Keratinocyte (primary cell): ENCODE measurements around the gene ERBB4. TPM values are rescaled to one million over a fixed set of nuclear protein-coding genes. Genes with fewer than 3 reads are reported as not detected.

Source experiments
- DNase-seq: peaks from one replicate; pipeline ENCODE4 v3.0.0-alpha.2; 2011; ENCODE audit warnings: low read depth, missing footprints, low spot score
- FAIRE-seq: peaks from 2 replicates; lab custom pipeline; 2011; peaks lifted over from hg19 to GRCh38; lab: Jason Lieb, UNC
- H2AFZ ChIP-seq: 2 replicates; pipeline ENCODE4 v1.6.0; 2012; ENCODE audit warnings: low read length, control low read depth, inconsistent platforms; ENCODE audit not compliant: control insufficient read depth
- H3K27ac ChIP-seq: 2 replicates; pipeline ENCODE4 v1.5.1; 2011; ENCODE audit warnings: low read length; ENCODE audit not compliant: control insufficient read depth, insufficient read depth
- H3K27me3 ChIP-seq: 3 replicates; pipeline ENCODE4 v1.6.0; 2011; ENCODE audit warnings: low read length; ENCODE audit not compliant: control insufficient read depth, insufficient read depth; ENCODE audit errors: extremely low read depth
- H3K36me3 ChIP-seq, 2 experiments: 2 replicates in 1 of 2; 3 replicates in 1 of 2; pipeline ENCODE4 v1.5.1; 2011; ENCODE audit warnings: low read length in 2 of 2, mild to moderate bottlenecking in 1 of 2; ENCODE audit not compliant: control insufficient read depth in 2 of 2, insufficient read depth in 2 of 2; ENCODE audit errors: extremely low read depth in 1 of 2
- H3K4me1 ChIP-seq: 3 replicates; pipeline ENCODE4 v1.5.1; 2011; ENCODE audit warnings: low read length; ENCODE audit not compliant: control insufficient read depth, insufficient read depth; ENCODE audit errors: extremely low read depth
- H3K4me2 ChIP-seq: 3 replicates; pipeline ENCODE4 v1.6.0; 2011; ENCODE audit warnings: low read depth, low read length; ENCODE audit not compliant: control insufficient read depth, insufficient read depth; ENCODE audit errors: extremely low read depth
- H3K4me3 ChIP-seq, 3 experiments: fragments of 200-600 bp in 1 of 3; sonication (generic) in 1 of 3; 2 replicates in 2 of 3; 3 replicates in 1 of 3; pipeline ENCODE4 v1.5.1; 2011 to 2016; ENCODE audit warnings: low read length in 3 of 3, mild to moderate bottlenecking in 3 of 3, control low read depth in 2 of 3, inconsistent platforms in 1 of 3, low read depth in 1 of 3, mixed read lengths in 1 of 3, mixed run types in 1 of 3, moderate library complexity in 1 of 3; ENCODE audit not compliant: control insufficient read depth in 2 of 3, insufficient read depth in 2 of 3; ENCODE audit errors: extremely low read depth in 1 of 3
- H3K79me2 ChIP-seq: 2 replicates; pipeline ENCODE4 v1.6.0; 2012; ENCODE audit warnings: low read length; ENCODE audit not compliant: control insufficient read depth, insufficient read depth
- H3K9ac ChIP-seq: 3 replicates; pipeline ENCODE4 v1.6.0; 2011; ENCODE audit warnings: low read length; ENCODE audit not compliant: control insufficient read depth, insufficient read depth; ENCODE audit errors: extremely low read depth
- H3K9me1 ChIP-seq: 3 replicates; pipeline ENCODE4 v1.6.0; 2011; ENCODE audit warnings: low read length; ENCODE audit not compliant: control insufficient read depth, insufficient read depth; ENCODE audit errors: extremely low read depth
- H3K9me3 ChIP-seq: 2 replicates; pipeline ENCODE4 v1.5.1; 2012; ENCODE audit warnings: low read depth, low read length; ENCODE audit not compliant: control insufficient read depth
- H4K20me1 ChIP-seq: 3 replicates; pipeline ENCODE4 v1.6.0; 2011; ENCODE audit warnings: low read length; ENCODE audit not compliant: control insufficient read depth, insufficient read depth; ENCODE audit errors: extremely low read depth
- EZH2 ChIP-seq: IDR thresholded peaks from one replicate; pipeline ENCODE4 v1.6.1; 2012; ENCODE audit warnings: inconsistent platforms, mild to moderate bottlenecking, low read length, moderate library complexity
- dilution Hi-C: fragments of 300-500 bp; cut with MboI; formaldehyde crosslinking; loops from one replicate; pipeline ENCODE4 v1.7.0; 2020; ENCODE audit warnings: low sequenced_read_pairs; ENCODE audit not compliant: extremely low pct_ligation_motif_present
- polyA plus RNA-seq, 5 experiments: library from polyadenylated mRNA; depleted of rRNA in 3 of 5; stranded (reverse) in 3 of 5; stranded (forward) in 1 of 5; unstranded in 1 of 5; fragments of >200 nt; gene quantifications; 1 replicate in 1 of 5; 2 replicates in 3 of 5; 3 replicates in 1 of 5; pipeline versions ENCODE4 v1.2.1 to v1.2.3, GENCODE V29; 2011 to 2012; ENCODE audit warnings: missing spikeins in 2 of 5, low read depth in 1 of 5, low replicate concordance in 1 of 5
- small RNA-seq, 3 experiments: library from RNA; depleted of rRNA; stranded (forward); fragments of <200 nt; gene quantifications; one replicate each; pipeline ENCODE3, GENCODE V24; 2012; ENCODE audit warnings: low read depth in 3 of 3, low replicate concordance in 1 of 3; ENCODE audit not compliant: insufficient read length in 3 of 3
- TF ChIP-seq, protein P1 (sequence below), 3 experiments: IDR thresholded peaks in 1 of 3; conservative IDR thresholded peaks in 1 of 3; optimal IDR thresholded peaks in 1 of 3; 2 replicates in 2 of 3; 3 replicates in 1 of 3; pipeline versions ENCODE3 to v1.5.1; 2011; ENCODE audit warnings: low read length in 3 of 3, mild to moderate bottlenecking in 3 of 3, moderate library complexity in 2 of 3, control low read depth in 1 of 3, inconsistent platforms in 1 of 3; ENCODE audit not compliant: insufficient read depth in 2 of 3; ENCODE audit errors: extremely low read depth in 1 of 3

The ERBB4 gene
- polyA plus RNA-seq, 1 donor (not counting 4 experiments of a cell fraction or from before 2014, with no cell fraction given), result 0.01 TPM

- TF ChIP-seq, protein P1, sequence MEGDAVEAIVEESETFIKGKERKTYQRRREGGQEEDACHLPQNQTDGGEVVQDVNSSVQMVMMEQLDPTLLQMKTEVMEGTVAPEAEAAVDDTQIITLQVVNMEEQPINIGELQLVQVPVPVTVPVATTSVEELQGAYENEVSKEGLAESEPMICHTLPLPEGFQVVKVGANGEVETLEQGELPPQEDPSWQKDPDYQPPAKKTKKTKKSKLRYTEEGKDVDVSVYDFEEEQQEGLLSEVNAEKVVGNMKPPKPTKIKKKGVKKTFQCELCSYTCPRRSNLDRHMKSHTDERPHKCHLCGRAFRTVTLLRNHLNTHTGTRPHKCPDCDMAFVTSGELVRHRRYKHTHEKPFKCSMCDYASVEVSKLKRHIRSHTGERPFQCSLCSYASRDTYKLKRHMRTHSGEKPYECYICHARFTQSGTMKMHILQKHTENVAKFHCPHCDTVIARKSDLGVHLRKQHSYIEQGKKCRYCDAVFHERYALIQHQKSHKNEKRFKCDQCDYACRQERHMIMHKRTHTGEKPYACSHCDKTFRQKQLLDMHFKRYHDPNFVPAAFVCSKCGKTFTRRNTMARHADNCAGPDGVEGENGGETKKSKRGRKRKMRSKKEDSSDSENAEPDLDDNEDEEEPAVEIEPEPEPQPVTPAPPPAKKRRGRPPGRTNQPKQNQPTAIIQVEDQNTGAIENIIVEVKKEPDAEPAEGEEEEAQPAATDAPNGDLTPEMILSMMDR (optimal IDR thresholded peaks at IDR 0.05 in 1 of 3, IDR thresholded peaks at IDR 0.05 in 1 of 3, conservative IDR thresholded peaks at IDR 0.05 in 1 of 3; ENCODE audit: extremely low read depth in 1 of 3, insufficient read depth in 2 of 3, low read length in 3 of 3), result no peak
- no peak for TF ChIP-seq EZH2
- Histone ChIP-seq H3K36me3 (no peaks in the 10 kb centered on the region), H3K4me2 (no peak overlapping the region), H3K4me1 (peaks cover 4% of the 10 kb centered on the region), H3K9me3 (no peaks in the 10 kb centered on the region), H4K20me1 (no peaks in the 10 kb centered on the region), H3K27ac (no peak overlapping the region), H3K4me3 (no peak overlapping the region), H3K79me2 (no peaks in the 10 kb centered on the region), H3K9ac (no peak overlapping the region), H3K9me1 (no peaks in the 10 kb centered on the region), H3K27me3 (no peaks in the 10 kb centered on the region), H2AFZ (no peak overlapping the region)
- dilution Hi-C loops, result loop anchor here (10.0 kb wide), 1 partner anchor 57 kb away; no protein-coding TSS in a partner anchor
- FAIRE-seq (no peak), DNase-seq (no peak)
Observed at GRCh38 chr2:211328126-211328525, 1210.5 kb downstream of the ERBB4 start.

Small RNA genes lying within 50 kb of the gene (small RNA-seq; reads per million reads assigned to genes)
- 0 reads per million in 3 experiments for gene MIR548F2
- gene RNA5SP119, result 0.13 to 3.0 (median 2.3) reads per million in 3 experiments
